WTC11 (cell line): ENCODE measurements around the gene SYT17. TPM values are rescaled to one million over a fixed set of nuclear protein-coding genes. Genes with fewer than 3 reads are reported as not detected.

ENCODE experiments used
- ATAC-seq: fragments of 200-7000 bp; cut with Tn5 transposase; 2 replicates; pipeline ENCODE4 v1.10.0; 2021; ENCODE audit warnings: mild to moderate bottlenecking, moderate library complexity
- CTCF ChIA-PET: fragments of 300-600 bp; sonication (Branson Sonifier 250); formaldehyde crosslinking; loops from one replicate; lab custom pipeline; 2021; ENCODE audit warnings: antibody characterized with exemption; lab: Charles Lee
- POLR2A ChIA-PET: fragments of 350-600 bp; sonication (Branson Sonifier 250); formaldehyde crosslinking; loops from one replicate; lab custom pipeline; 2021; ENCODE audit warnings: antibody characterized with exemption; lab: Charles Lee
- DNase-seq: peaks from one replicate; pipeline ENCODE4 v3.0.0; 2021; ENCODE audit warnings: low spot score
- H3K27ac Mint-ChIP-seq: 2 replicates; pipeline ENCODE4 v1.8.0; 2021; ENCODE audit warnings: mixed read lengths
- H3K27me3 Mint-ChIP-seq: 2 replicates; pipeline ENCODE4 v1.8.0; 2021; ENCODE audit warnings: low read depth, mild to moderate bottlenecking, moderate library complexity, mixed read lengths
- H3K36me3 Mint-ChIP-seq: 2 replicates; pipeline ENCODE4 v1.8.0; 2021; ENCODE audit warnings: mixed read lengths
- H3K4me1 Mint-ChIP-seq: 2 replicates; pipeline ENCODE4 v1.8.0; 2022; ENCODE audit warnings: mixed read lengths
- H3K4me3 Mint-ChIP-seq: 2 replicates; pipeline ENCODE4 v1.8.0; 2021; ENCODE audit warnings: mild to moderate bottlenecking, moderate library complexity, mixed read lengths
- H3K9me3 Mint-ChIP-seq: 2 replicates; pipeline ENCODE4 v1.8.0; 2021; ENCODE audit warnings: mixed read lengths
- ATF1 ChIP-seq: sonication (generic); formaldehyde crosslinking; IDR thresholded peaks from 2 replicates; pipeline ENCODE4 v1.8.1; 2023; ENCODE audit warnings: mild to moderate bottlenecking, moderate library complexity, missing genetic modification reagents
- ATF2 ChIP-seq: sonication (generic); formaldehyde crosslinking; IDR thresholded peaks from 2 replicates; pipeline ENCODE4 v1.8.1; 2022; ENCODE audit warnings: low read depth, missing genetic modification reagents, borderline replicate concordance
- CTCF ChIP-seq: fragments of 200-600 bp; IDR thresholded peaks from 2 replicates; pipeline ENCODE4 v1.8.0; 2022; ENCODE audit warnings: antibody characterized with exemption
- E2F4 ChIP-seq: sonication (generic); formaldehyde crosslinking; IDR thresholded peaks from 2 replicates; pipeline ENCODE4 v1.8.1; 2022; ENCODE audit warnings: low read depth, mild to moderate bottlenecking, moderate library complexity, missing genetic modification reagents, borderline replicate concordance
- E2F5 ChIP-seq: sonication (generic); formaldehyde crosslinking; IDR thresholded peaks from 2 replicates; pipeline ENCODE4 v1.8.1; 2022; ENCODE audit warnings: mild to moderate bottlenecking, moderate library complexity, missing genetic modification reagents
- EMX1 ChIP-seq: fragments of 250-450 bp; sonication (Bioruptor Pico); IDR thresholded peaks from 2 replicates; pipeline ENCODE4 v1.8.0; 2021; ENCODE audit warnings: mild to moderate bottlenecking
- ETV6 ChIP-seq: sonication (generic); formaldehyde crosslinking; IDR thresholded peaks from 2 replicates; pipeline ENCODE4 v1.8.1; 2022; ENCODE audit warnings: mild to moderate bottlenecking, missing genetic modification reagents
- FOXJ3 ChIP-seq: sonication (generic); formaldehyde crosslinking; IDR thresholded peaks from 2 replicates; pipeline ENCODE4 v1.9.0; 2021; ENCODE audit warnings: missing genetic modification reagents, mild to moderate bottlenecking, borderline replicate concordance
- FOXP4 ChIP-seq: sonication (generic); formaldehyde crosslinking; IDR thresholded peaks from 2 replicates; pipeline ENCODE4 v1.8.0; 2022; ENCODE audit warnings: mild to moderate bottlenecking, missing genetic modification reagents
- JUN ChIP-seq: sonication (generic); formaldehyde crosslinking; IDR thresholded peaks from 2 replicates; pipeline ENCODE4 v1.8.0; 2023; ENCODE audit warnings: mild to moderate bottlenecking, missing genetic modification reagents
- KAT7 ChIP-seq: sonication (generic); formaldehyde crosslinking; IDR thresholded peaks from 2 replicates; pipeline ENCODE4 v1.8.1; 2023; ENCODE audit warnings: missing genetic modification reagents, mild to moderate bottlenecking, borderline replicate concordance
- MAX ChIP-seq: sonication (generic); formaldehyde crosslinking; IDR thresholded peaks from 2 replicates; pipeline ENCODE4 v1.8.0; 2022; ENCODE audit warnings: mild to moderate bottlenecking, missing genetic modification reagents
- NR1H2 ChIP-seq: sonication (generic); formaldehyde crosslinking; IDR thresholded peaks from 2 replicates; pipeline ENCODE4 v1.9.0; 2021; ENCODE audit warnings: mild to moderate bottlenecking, moderate library complexity, missing genetic modification reagents
- RELA ChIP-seq: sonication (generic); formaldehyde crosslinking; IDR thresholded peaks from 2 replicates; pipeline ENCODE4 v1.8.1; 2022; ENCODE audit warnings: missing genetic modification reagents, mild to moderate bottlenecking, borderline replicate concordance
- SMAD3 ChIP-seq: sonication (generic); formaldehyde crosslinking; IDR thresholded peaks from 2 replicates; pipeline ENCODE4 v1.8.0; 2022; ENCODE audit warnings: missing genetic modification reagents, mild to moderate bottlenecking, borderline replicate concordance
- SOX15 ChIP-seq: fragments of 250-450 bp; sonication (Bioruptor Pico); IDR thresholded peaks from 2 replicates; pipeline ENCODE4 v1.9.0; 2021; ENCODE audit warnings: mild to moderate bottlenecking
- TEAD1 ChIP-seq: sonication (generic); formaldehyde crosslinking; IDR thresholded peaks from 2 replicates; pipeline ENCODE4 v1.8.0; 2022; ENCODE audit warnings: mild to moderate bottlenecking, missing genetic modification reagents
- USF2 ChIP-seq: sonication (generic); formaldehyde crosslinking; IDR thresholded peaks from 2 replicates; pipeline ENCODE4 v1.8.1; 2023; ENCODE audit warnings: mild to moderate bottlenecking, missing genetic modification reagents, moderate library complexity
- ZNF219 ChIP-seq: sonication (generic); formaldehyde crosslinking; IDR thresholded peaks from 2 replicates; pipeline ENCODE4 v1.8.0; 2023; ENCODE audit warnings: missing genetic modification reagents, mild to moderate bottlenecking, borderline replicate concordance
- ZNF317 ChIP-seq: sonication (generic); formaldehyde crosslinking; IDR thresholded peaks from 2 replicates; pipeline ENCODE4 v1.8.1; 2023; ENCODE audit warnings: low read depth, mild to moderate bottlenecking, moderate library complexity, missing genetic modification reagents, borderline replicate concordance
- ZNF416 ChIP-seq: fragments of 250-450 bp; sonication (Bioruptor Pico); IDR thresholded peaks from 2 replicates; pipeline ENCODE4 v1.9.0; 2021; ENCODE audit warnings: mild to moderate bottlenecking, inconsistent platforms
- ZSCAN18 ChIP-seq: fragments of 250-450 bp; sonication (Bioruptor Pico); IDR thresholded peaks from 2 replicates; pipeline ENCODE4 v2.1.2; 2022; ENCODE audit warnings: mild to moderate bottlenecking, moderate library complexity
- total RNA-seq: library from RNA; stranded (reverse); gene quantifications from 3 replicates; pipeline ENCODE4 v1.2.3, GENCODE V29; 2021

Gene SYT17
- total RNA-seq, 1 experiment from 2014 or later: 5.5 TPM

GRCh38 chr16:19147627-19148026 is 20.4 kb upstream of the SYT17 start (continued):
- TF ChIP-seq ZSCAN18 (CRISPR knock-in tag) (no peak), RELA (CRISPR knock-in tag) (no peak), FOXP4 (CRISPR knock-in tag) (no peak), ZNF317 (CRISPR knock-in tag) (no peak)

- H3K4me3 Mint-ChIP-seq: no peak overlapping the region
- no peak for TF ChIP-seq USF2 (CRISPR knock-in tag)
- TF ChIP-seq EMX1: no peak
- no peak for TF ChIP-seq ZNF416
- TF ChIP-seq KAT7 (CRISPR knock-in tag): no peak
- TF ChIP-seq SOX15 (CRISPR knock-in tag): no peak
- TF ChIP-seq CTCF: no peak
- TF ChIP-seq ZNF219 (CRISPR knock-in tag): no peak
- TF ChIP-seq SMAD3 (CRISPR knock-in tag): no peak
- no peak for TF ChIP-seq MAX (CRISPR knock-in tag)
- TF ChIP-seq ZSCAN18 (CRISPR knock-in tag): no peak
- no peak for TF ChIP-seq FOXJ3 (CRISPR knock-in tag)
- TF ChIP-seq ETV6 (CRISPR knock-in tag): no peak
- TF ChIP-seq TEAD1 (CRISPR knock-in tag): no peak
- no peak for TF ChIP-seq E2F5 (CRISPR knock-in tag)
- TF ChIP-seq ATF1 (CRISPR knock-in tag): no peak
- no peak for TF ChIP-seq ATF2 (CRISPR knock-in tag)
- TF ChIP-seq JUN (CRISPR knock-in tag): no peak
- no peak for TF ChIP-seq NR1H2 (CRISPR knock-in tag)
- TF ChIP-seq E2F4 (CRISPR knock-in tag): no peak
- ChIA-PET CTCF (interaction anchor here (1.5 kb wide), 1 partner anchor 31 kb away, joined by 4 read pairs; no protein-coding TSS in a partner anchor), POLR2A (no interaction called here)
- no peaks in the 10 kb centered on the region for H3K4me1 Mint-ChIP-seq
- peaks cover 17% of the 10 kb centered on the region for H3K9me3 Mint-ChIP-seq
- no peak overlapping the region for H3K27ac Mint-ChIP-seq
- DNase-seq (no peak), ATAC-seq (no peak)
- no peaks in the 10 kb centered on the region for H3K36me3 Mint-ChIP-seq
- peaks cover 45% of the 10 kb centered on the region for H3K27me3 Mint-ChIP-seq
Measured at GRCh38 chr16:19148189-19148588, 19.9 kb upstream of the SYT17 start.
